GM18907 (cell line): ENCODE data around the gene MYBPC2.
"Not testable (repeated sequence)": the region's sequence is repeated elsewhere in the genome, so short reads cannot be mapped to it uniquely, and the experiment has no call there.

ENCODE experiments used
- ATAC-seq: cut with Tn5 transposase; IDR thresholded peaks from one replicate; pipeline ENCODE4 v1.9.1; 2021; ENCODE audit warnings: mild to moderate bottlenecking, moderate library complexity; ENCODE audit not compliant: unreplicated experiment

The MYBPC2 gene

GRCh38 chr19:50427318-50427925 lies 5.3 kb upstream of the MYBPC2 start:
- no peak for ATAC-seq

- no peak for ATAC-seq
Observed at GRCh38 chr19:50427997-50428425, 4.7 kb upstream of the MYBPC2 start.

GRCh38 chr19:50428772-50429463 lies 3.8 kb upstream of the MYBPC2 start:
- no peak for ATAC-seq

GRCh38 chr19:50430888-50431342 lies 1.8 kb upstream of the MYBPC2 start:
- no peak for ATAC-seq

- peak; percentile 74 for ATAC-seq
Observed at GRCh38 chr19:50431343-50432220, 1.1 kb upstream of the MYBPC2 start.

- no peak for ATAC-seq
Observed at GRCh38 chr19:50433201-50434180, 799 bp downstream of the MYBPC2 start.

- ATAC-seq = no peak
Observed at GRCh38 chr19:50434525-50434924, 1.8 kb downstream of the MYBPC2 start.

GRCh38 chr19:50435221-50435620 lies 2.5 kb downstream of the MYBPC2 start:
- ATAC-seq = no peak

GRCh38 chr19:50435627-50436026 lies 2.9 kb downstream of the MYBPC2 start:
- no peak for ATAC-seq

- ATAC-seq = no peak
Observed at GRCh38 chr19:50437862-50438449, 5.3 kb downstream of the MYBPC2 start.

GRCh38 chr19:50439130-50439529 lies 6.4 kb downstream of the MYBPC2 start:
- not testable (repeated sequence) for ATAC-seq

GRCh38 chr19:50444059-50444458 lies 11.4 kb downstream of the MYBPC2 start:
- ATAC-seq = no peak

- ATAC-seq = no peak
Observed at GRCh38 chr19:50447053-50447452, 14.4 kb downstream of the MYBPC2 start.

GRCh38 chr19:50447750-50448149 lies 15.1 kb downstream of the MYBPC2 start:
- ATAC-seq = no peak

GRCh38 chr19:50449236-50449899 lies 16.7 kb downstream of the MYBPC2 start:
- no peak for ATAC-seq

- no peak for ATAC-seq
Observed at GRCh38 chr19:50450369-50451222, 17.9 kb downstream of the MYBPC2 start.

GRCh38 chr19:50451223-50451534 lies 18.5 kb downstream of the MYBPC2 start:
- no peak for ATAC-seq

GRCh38 chr19:50453243-50453642 lies 20.6 kb downstream of the MYBPC2 start:
- no peak for ATAC-seq

GRCh38 chr19:50455992-50456391 lies 23.3 kb downstream of the MYBPC2 start:
- ATAC-seq = no peak
